22Rv1 (cell line): ENCODE results near the gene LONRF2.

Experiments used
- ZFX ChIP-seq: fragments of 450-650 bp; IDR thresholded peaks from 2 replicates; pipeline ENCODE4 v1.6.1; 2017; ENCODE audit warnings: antibody characterized with exemption, borderline replicate concordance
- TF ChIP-seq, protein P1 (sequence below): fragments of 450-650 bp; IDR thresholded peaks from 2 replicates; pipeline ENCODE4 v1.5.1; 2017; ENCODE audit warnings: mild to moderate bottlenecking

DNA sequence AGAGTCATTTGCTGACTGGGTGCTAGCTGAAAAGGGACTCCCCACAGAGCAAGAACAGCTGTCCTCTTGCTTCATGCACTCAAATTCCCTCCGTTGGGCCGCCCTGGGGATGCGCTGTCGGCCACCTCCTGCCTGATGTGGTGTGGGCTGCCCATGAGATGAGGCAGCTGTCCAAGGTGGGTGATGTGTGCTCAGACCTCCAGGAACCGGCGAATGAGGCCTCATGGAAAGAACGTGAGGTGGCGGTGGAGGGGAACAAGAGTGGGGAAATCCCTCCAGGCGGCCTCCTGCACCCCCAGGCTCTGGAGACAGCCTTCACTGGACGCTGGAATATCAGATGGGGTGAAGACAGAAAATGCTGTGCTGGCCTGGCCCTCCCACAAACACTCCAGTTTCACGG lies 79.8 kb downstream of the LONRF2 start:
- TF ChIP-seq, protein P1, sequence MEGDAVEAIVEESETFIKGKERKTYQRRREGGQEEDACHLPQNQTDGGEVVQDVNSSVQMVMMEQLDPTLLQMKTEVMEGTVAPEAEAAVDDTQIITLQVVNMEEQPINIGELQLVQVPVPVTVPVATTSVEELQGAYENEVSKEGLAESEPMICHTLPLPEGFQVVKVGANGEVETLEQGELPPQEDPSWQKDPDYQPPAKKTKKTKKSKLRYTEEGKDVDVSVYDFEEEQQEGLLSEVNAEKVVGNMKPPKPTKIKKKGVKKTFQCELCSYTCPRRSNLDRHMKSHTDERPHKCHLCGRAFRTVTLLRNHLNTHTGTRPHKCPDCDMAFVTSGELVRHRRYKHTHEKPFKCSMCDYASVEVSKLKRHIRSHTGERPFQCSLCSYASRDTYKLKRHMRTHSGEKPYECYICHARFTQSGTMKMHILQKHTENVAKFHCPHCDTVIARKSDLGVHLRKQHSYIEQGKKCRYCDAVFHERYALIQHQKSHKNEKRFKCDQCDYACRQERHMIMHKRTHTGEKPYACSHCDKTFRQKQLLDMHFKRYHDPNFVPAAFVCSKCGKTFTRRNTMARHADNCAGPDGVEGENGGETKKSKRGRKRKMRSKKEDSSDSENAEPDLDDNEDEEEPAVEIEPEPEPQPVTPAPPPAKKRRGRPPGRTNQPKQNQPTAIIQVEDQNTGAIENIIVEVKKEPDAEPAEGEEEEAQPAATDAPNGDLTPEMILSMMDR = no peak
- TF ChIP-seq ZFX = no peak
